ENCODE results near the gene ABCA2. TPM values are rescaled to one million over a fixed set of nuclear protein-coding genes. Genes with fewer than 3 reads are reported as not detected.
"Not testable (repeated sequence)": the region's sequence is repeated elsewhere in the genome, so short reads cannot be mapped to it uniquely, and the experiment has no call there.

ABCA2 gene
- polyA plus RNA-seq, 1 of the 3 experiments (the other 2 are of a cell fraction): 34.7 TPM

GRCh38 chr9:137004285-137004684 lies 23.8 kb downstream of the ABCA2 start:
- DNase-seq; H3K9me2 ChIP-seq; H3K4me1 ChIP-seq (ENCODE audit: control insufficient read depth in 1 of 2, insufficient read depth in 2 of 2, low read depth in 1 of 2, low read length in 1 of 2); H3K27ac ChIP-seq (ENCODE audit: low read depth in 2 of 2, low read length in 1 of 2); H4K20me1 ChIP-seq (ENCODE audit: insufficient read depth); H3K4me2 ChIP-seq; H3F3A ChIP-seq (replicated peaks; ENCODE audit: insufficient read depth); H3K4me3 ChIP-seq (ENCODE audit: low read depth in 2 of 2, low read length in 1 of 2); POLR2A ChIA-PET; H2AFZ ChIP-seq (ENCODE audit: low read depth); H3K9ac ChIP-seq; H3K27me3 ChIP-seq (ENCODE audit: insufficient read depth); H3K9me3 ChIP-seq; H3K36me3 ChIP-seq (replicated peaks in 1 of 2; ENCODE audit: control insufficient read depth in 1 of 2, insufficient read depth in 2 of 2, low read length in 1 of 2); H3K79me2 ChIP-seq (ENCODE audit: insufficient read depth): not testable (repeated sequence)
- WGBS (ENCODE audit: low lambda C conversion rate): 45% methylated on average over 13 of the region's 17 CpGs
- CTCF ChIA-PET: interaction anchor here (1.7 to 1.9 kb wide), 2 partner anchors 22 to 31 kb away, joined by 5 to 6 read pairs; no protein-coding TSS in a partner anchor
- TF ChIP-seq SMC3 (IDR thresholded peaks at IDR 0.05; ENCODE audit: low read depth, low read length) (peak; percentile 18; the same call in 1 of the 2 replicates), CTCF (IDR thresholded peaks at IDR 0.05) (peak; percentile 52)

GRCh38 chr9:137002646-137003041 lies 25.4 kb downstream of the ABCA2 start:
- no peaks in the 10 kb centered on the region for H3F3A ChIP-seq (replicated peaks; ENCODE audit: insufficient read depth)
- H3K4me3 ChIP-seq (ENCODE audit: low read depth in 2 of 2, low read length in 1 of 2): no peak overlapping the region
- 60% methylated on average over 1 of the region's 10 CpGs for WGBS (ENCODE audit: low lambda C conversion rate)
- ChIA-PET POLR2A (no interaction called here), CTCF (interaction anchor here (1.0 to 2.2 kb wide), 7 partner anchors 10 to 224 kb away, joined by 3 to 10 read pairs (median 4); partner anchors contain the start of genes ABCA2, PAXX and RNF224)
- no peaks in the 10 kb centered on the region for H3K36me3 ChIP-seq (replicated peaks in 1 of 2; ENCODE audit: control insufficient read depth in 1 of 2, insufficient read depth in 2 of 2, low read length in 1 of 2)
- DNase-seq: no peak
- H3K79me2 ChIP-seq (ENCODE audit: insufficient read depth): no peaks in the 10 kb centered on the region
- H3K9me2 ChIP-seq: no peaks in the 10 kb centered on the region
- no peak for TF ChIP-seq FOSL2 (IDR thresholded peaks at IDR 0.05; ENCODE audit: borderline replicate concordance, low read depth)
- TF ChIP-seq RFX5 (IDR thresholded peaks at IDR 0.05; ENCODE audit: low read length): no peak
- TF ChIP-seq NRF1 (IDR thresholded peaks at IDR 0.05; ENCODE audit: low read depth, low read length): no peak
- TF ChIP-seq CTCF (IDR thresholded peaks at IDR 0.05): no peak
- TF ChIP-seq, protein P1, sequence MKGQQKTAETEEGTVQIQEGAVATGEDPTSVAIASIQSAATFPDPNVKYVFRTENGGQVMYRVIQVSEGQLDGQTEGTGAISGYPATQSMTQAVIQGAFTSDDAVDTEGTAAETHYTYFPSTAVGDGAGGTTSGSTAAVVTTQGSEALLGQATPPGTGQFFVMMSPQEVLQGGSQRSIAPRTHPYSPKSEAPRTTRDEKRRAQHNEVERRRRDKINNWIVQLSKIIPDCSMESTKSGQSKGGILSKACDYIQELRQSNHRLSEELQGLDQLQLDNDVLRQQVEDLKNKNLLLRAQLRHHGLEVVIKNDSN (IDR thresholded peaks at IDR 0.05; ENCODE audit: borderline replicate concordance, low read depth): no peak
- TF ChIP-seq SMC3 (IDR thresholded peaks at IDR 0.05; ENCODE audit: low read depth, low read length): no peak
- no peak for TF ChIP-seq USF2 (IDR thresholded peaks at IDR 0.05; ENCODE audit: borderline replicate concordance, low read depth, low read length)
- H3K9ac ChIP-seq: no peak overlapping the region
- H3K27ac ChIP-seq (ENCODE audit: low read depth in 2 of 2, low read length in 1 of 2): no peak overlapping the region
- H3K4me1 ChIP-seq (ENCODE audit: control insufficient read depth in 1 of 2, insufficient read depth in 2 of 2, low read depth in 1 of 2, low read length in 1 of 2): no peaks in the 10 kb centered on the region
- no peaks in the 10 kb centered on the region for H3K9me3 ChIP-seq
- H3K27me3 ChIP-seq (ENCODE audit: insufficient read depth): no peaks in the 10 kb centered on the region
- H4K20me1 ChIP-seq (ENCODE audit: insufficient read depth): no peaks in the 10 kb centered on the region
- no peak overlapping the region for H2AFZ ChIP-seq (ENCODE audit: low read depth)
- H3K4me2 ChIP-seq: no peak overlapping the region

Measured in SK-N-SH (cell line).